Neural progenitor cell (in vitro differentiated cells): ENCODE results near the gene ADCY5.

Experiments
- EZH2 ChIP-seq: fragments of 200-600 bp; sonication (generic); IDR thresholded peaks from 2 replicates; pipeline ENCODE4 v1.6.1; 2017; ENCODE audit warnings: antibody characterized with exemption, mild to moderate bottlenecking, moderate library complexity
- EZH2phosphoT487 ChIP-seq: fragments of 200-600 bp; sonication (generic); IDR thresholded peaks from 2 replicates; pipeline ENCODE4 v1.6.1; 2017; ENCODE audit warnings: antibody characterized with exemption
- TF ChIP-seq, protein P1 (sequence below): fragments of 200-600 bp; sonication (generic); IDR thresholded peaks from 2 replicates; pipeline ENCODE4 v1.5.1; 2017; ENCODE audit warnings: antibody characterized with exemption, mild to moderate bottlenecking

DNA sequence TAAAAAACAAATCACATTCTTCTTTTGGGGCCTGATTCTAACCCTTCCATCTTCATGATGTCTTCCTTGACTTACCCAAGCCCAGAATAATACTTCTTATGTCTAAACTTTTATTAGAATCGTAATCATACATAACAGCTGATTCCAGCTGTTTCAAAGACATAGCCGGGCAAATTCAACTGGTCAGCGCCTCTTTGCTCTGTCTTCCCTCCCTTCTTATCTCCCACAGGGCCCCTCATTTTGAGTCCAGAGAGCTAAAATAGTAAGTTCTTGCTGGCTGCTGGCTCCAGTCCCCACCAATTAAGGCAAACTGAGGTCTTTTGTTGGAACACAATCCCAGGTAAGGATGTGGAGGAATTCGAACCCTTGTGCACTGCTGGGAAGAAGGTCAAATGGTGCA, 108.6 kb downstream of the ADCY5 start:
- TF ChIP-seq, protein P1, sequence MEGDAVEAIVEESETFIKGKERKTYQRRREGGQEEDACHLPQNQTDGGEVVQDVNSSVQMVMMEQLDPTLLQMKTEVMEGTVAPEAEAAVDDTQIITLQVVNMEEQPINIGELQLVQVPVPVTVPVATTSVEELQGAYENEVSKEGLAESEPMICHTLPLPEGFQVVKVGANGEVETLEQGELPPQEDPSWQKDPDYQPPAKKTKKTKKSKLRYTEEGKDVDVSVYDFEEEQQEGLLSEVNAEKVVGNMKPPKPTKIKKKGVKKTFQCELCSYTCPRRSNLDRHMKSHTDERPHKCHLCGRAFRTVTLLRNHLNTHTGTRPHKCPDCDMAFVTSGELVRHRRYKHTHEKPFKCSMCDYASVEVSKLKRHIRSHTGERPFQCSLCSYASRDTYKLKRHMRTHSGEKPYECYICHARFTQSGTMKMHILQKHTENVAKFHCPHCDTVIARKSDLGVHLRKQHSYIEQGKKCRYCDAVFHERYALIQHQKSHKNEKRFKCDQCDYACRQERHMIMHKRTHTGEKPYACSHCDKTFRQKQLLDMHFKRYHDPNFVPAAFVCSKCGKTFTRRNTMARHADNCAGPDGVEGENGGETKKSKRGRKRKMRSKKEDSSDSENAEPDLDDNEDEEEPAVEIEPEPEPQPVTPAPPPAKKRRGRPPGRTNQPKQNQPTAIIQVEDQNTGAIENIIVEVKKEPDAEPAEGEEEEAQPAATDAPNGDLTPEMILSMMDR = no peak
- TF ChIP-seq EZH2 (no peak), EZH2phosphoT487 (no peak)
